Prostate gland (tissue), 2 donors: ENCODE measurements around the gene NMRAL1. TPM values are rescaled to one million over a fixed set of nuclear protein-coding genes. Genes with fewer than 3 reads are reported as not detected.

Experiments used
- DNase-seq: peaks from one replicate; pipeline ENCODE4 v3.0.0-alpha.2; 2019; ENCODE audit warnings: low spot score
- H3K27ac ChIP-seq, 2 donors: fragments of 200-600 bp; sonication (generic); 2 replicates each; pipeline ENCODE4 v1.5.1; 2017 to 2019
- H3K27me3 ChIP-seq: fragments of 200-600 bp; sonication (generic); replicated peaks from 2 replicates; pipeline ENCODE4 v1.5.1; 2019; ENCODE audit not compliant: insufficient read depth
- H3K36me3 ChIP-seq, 2 donors: fragments of 200-600 bp; sonication (generic); 1 replicate in 1 of 2; 2 replicates in 1 of 2; pipeline versions ENCODE4 v1.5.1 to v1.8.1; 2017 to 2019
- H3K4me1 ChIP-seq: fragments of 200-600 bp; sonication (generic); replicated peaks from 2 replicates; pipeline ENCODE4 v1.5.1; 2019
- H3K4me3 ChIP-seq, 2 donors: fragments of 200-600 bp; sonication (generic); 2 replicates each; pipeline ENCODE4 v1.5.1; 2017 to 2019
- H3K9me3 ChIP-seq: fragments of 200-600 bp; sonication (generic); 2 replicates; pipeline ENCODE4 v1.5.1; 2017
- POLR2A ChIP-seq: fragments of 450-650 bp; IDR thresholded peaks from one replicate; pipeline ENCODE4 v1.6.1; 2016; ENCODE audit warnings: antibody characterized with exemption, mild to moderate bottlenecking
- POLR2AphosphoS5 ChIP-seq: sonication (generic); formaldehyde crosslinking; IDR thresholded peaks from one replicate; pipeline ENCODE4 v1.6.1; 2017; ENCODE audit warnings: antibody characterized with exemption
- WGBS: methylation state at CpG from one replicate; pipeline ENCODE4 v1.1.5; 2018; 5-methylcytosine and 5-hydroxymethylcytosine counted together
- intact Hi-C: fragments of 100-400 bp; cut with DNase I; formaldehyde crosslinking; loops from one replicate; pipeline ENCODE4 v1.14.2; 2022
- small RNA-seq, 2 donors: library from RNA; depleted of rRNA; stranded (forward); fragments of <200 nt; gene quantifications; one replicate each; pipeline ENCODE3, GENCODE V24; 2016
- total RNA-seq, 2 donors: library from RNA; depleted of rRNA; stranded (reverse); fragments of >200 nt; gene quantifications; one replicate each; pipeline ENCODE4 v1.1.0, GENCODE V29; 2016

The NMRAL1 gene
- total RNA-seq, 2 donors from 2014 or later = 40.8 to 90.9 TPM

GRCh38 chr16:4412159-4412558 lies 62.3 kb downstream of the NMRAL1 start:
- 82% methylated on average over 8 of the region's 8 CpGs for WGBS
- peaks cover 0 to 6% of the 10 kb centered on the region in 2 donors for H3K36me3 ChIP-seq
- no peak overlapping the region for H3K27ac ChIP-seq
- no peaks in the 10 kb centered on the region for H3K27me3 ChIP-seq
- TF ChIP-seq POLR2AphosphoS5 (no peak), POLR2A (no peak)
- no peak overlapping the region for H3K4me3 ChIP-seq
- intact Hi-C loops = no loop called here
- peaks cover 11% of the 10 kb centered on the region for H3K4me1 ChIP-seq
- DNase-seq = no peak
- no peaks in the 10 kb centered on the region for H3K9me3 ChIP-seq

Small RNA genes within 50 kb of the gene (small RNA-seq; reads per million reads assigned to genes)
- gene AC012676.2 = 0 reads per million in 2 donors

Other genes starting within 250 kb of the NMRAL1 start
- gene SRL, start 232.5 kb downstream of the NMRAL1 start, total RNA-seq = 1 to 10 TPM; 2.6 to 5.3 TPM
- gene TFAP4, start 201.6 kb downstream of the NMRAL1 start, total RNA-seq = 10 to 100 TPM in 1 of 2 donors, 1 to 10 TPM in 1; 9.0 to 12.8 TPM
- 10 to 100 TPM in 1 of 2 donors, 1 to 10 TPM in 1; 3.8 to 10.5 TPM for gene GLIS2, start 158.6 kb downstream of the NMRAL1 start, total RNA-seq
- 100 to 1,000 TPM in 1 of 2 donors, 10 to 100 TPM in 1; 28.6 to 100 TPM for gene PAM16, start 123.3 kb downstream of the NMRAL1 start, total RNA-seq
- 10 to 100 TPM; 13.1 to 97.4 TPM for gene VASN, start 102.8 kb downstream of the NMRAL1 start, total RNA-seq
- gene CORO7, start 58.0 kb downstream of the NMRAL1 start, total RNA-seq = 100 to 1,000 TPM in 1 of 2 donors, 10 to 100 TPM in 1; 24.1 to 122 TPM
- 10 to 100 TPM; 47.6 to 60.0 TPM for gene DNAJA3, start 48.8 kb downstream of the NMRAL1 start, total RNA-seq
- gene HMOX2, start 1.8 kb upstream of the NMRAL1 start, total RNA-seq = 10 to 100 TPM; 39.9 to 70.8 TPM
- 10 to 100 TPM; 21.1 to 30.6 TPM for gene CDIP1, start 64.1 kb upstream of the NMRAL1 start, total RNA-seq
- gene C16orf96, start 81.7 kb upstream of the NMRAL1 start, total RNA-seq = 1 to 10 TPM in 1 of 2 donors, under 1 TPM in 1; 0.27 to 3.8 TPM
- gene UBALD1, start 140.3 kb upstream of the NMRAL1 start, total RNA-seq = 10 to 100 TPM; 14.5 to 22.1 TPM
- gene MGRN1, start 150.2 kb upstream of the NMRAL1 start, total RNA-seq = 100 to 1,000 TPM in 1 of 2 donors, 10 to 100 TPM in 1; 59.6 to 101 TPM
- 10 to 100 TPM; 57.4 to 75.3 TPM for gene NUDT16L1, start 218.9 kb upstream of the NMRAL1 start, total RNA-seq